Calu3 (cell line): ENCODE measurements around the gene CFTR. TPM values are rescaled to one million over a fixed set of nuclear protein-coding genes. Genes with fewer than 3 reads are reported as not detected.

Experiments used
- BruUV-seq: library from RNA; stranded (reverse); fragments of 400-500 nt; replicated peaks from 2 replicates; lab custom pipeline; 2021; lab: Mats Ljungman, UMichigan
- CTCF ChIA-PET: fragments of 300-600 bp; sonication (Branson Sonifier 250); formaldehyde crosslinking; loops from one replicate; lab custom pipeline; 2022; ENCODE audit warnings: antibody characterized with exemption; lab: Charles Lee
- DNase-seq: peaks from one replicate; pipeline ENCODE4 v3.0.0; 2022
- H3K27ac Mint-ChIP-seq: one replicate; pipeline ENCODE4 v1.8.0; 2022; ENCODE audit warnings: mixed read lengths; ENCODE audit not compliant: unreplicated experiment
- H3K27me3 Mint-ChIP-seq: one replicate; pipeline ENCODE4 v1.8.0; 2022; ENCODE audit warnings: mixed read lengths; ENCODE audit not compliant: unreplicated experiment
- H3K36me3 Mint-ChIP-seq: one replicate; pipeline ENCODE4 v1.8.0; 2022; ENCODE audit warnings: mild to moderate bottlenecking, moderate library complexity, mixed read lengths; ENCODE audit not compliant: insufficient read depth, unreplicated experiment
- H3K4me1 Mint-ChIP-seq: one replicate; pipeline ENCODE4 v1.8.0; 2022; ENCODE audit warnings: mild to moderate bottlenecking, low read depth, mixed read lengths; ENCODE audit not compliant: unreplicated experiment
- H3K4me3 Mint-ChIP-seq: one replicate; pipeline ENCODE4 v1.8.0; 2022; ENCODE audit warnings: mild to moderate bottlenecking, low read depth, moderate library complexity, mixed read lengths; ENCODE audit not compliant: unreplicated experiment
- H3K9me3 Mint-ChIP-seq: one replicate; pipeline ENCODE4 v1.8.0; 2022; ENCODE audit warnings: low read depth, mixed read lengths; ENCODE audit not compliant: unreplicated experiment
- intact Hi-C: fragments of 100-400 bp; cut with micrococcal nuclease; formaldehyde crosslinking; loops from one replicate; pipeline ENCODE4 v1.10.0; 2022; ENCODE audit not compliant: unreplicated experiment
- total RNA-seq: library from RNA; stranded (reverse); gene quantifications from 2 replicates; pipeline ENCODE4 v1.2.3, GENCODE V29; 2022
- TF ChIP-seq, protein P1 (sequence below): fragments of 200-600 bp; IDR thresholded peaks from one replicate; pipeline ENCODE4 v1.8.0; 2022; ENCODE audit warnings: antibody characterized with exemption; ENCODE audit not compliant: unreplicated experiment

Gene CFTR
- total RNA-seq, 1 experiment from 2014 or later: 502 TPM

- Mint-ChIP-seq H3K4me3 (no peak overlapping the region), H3K36me3 (peaks cover 68% of the 10 kb centered on the region), H3K27ac (no peak overlapping the region), H3K27me3 (no peaks in the 10 kb centered on the region), H3K9me3 (no peaks in the 10 kb centered on the region), H3K4me1 (peaks cover 12% of the 10 kb centered on the region)
- BruUV-seq: no TSS peak
- CTCF ChIA-PET: no interaction called here
- intact Hi-C loops: no loop called here
- no peak for DNase-seq
- TF ChIP-seq, protein P1, sequence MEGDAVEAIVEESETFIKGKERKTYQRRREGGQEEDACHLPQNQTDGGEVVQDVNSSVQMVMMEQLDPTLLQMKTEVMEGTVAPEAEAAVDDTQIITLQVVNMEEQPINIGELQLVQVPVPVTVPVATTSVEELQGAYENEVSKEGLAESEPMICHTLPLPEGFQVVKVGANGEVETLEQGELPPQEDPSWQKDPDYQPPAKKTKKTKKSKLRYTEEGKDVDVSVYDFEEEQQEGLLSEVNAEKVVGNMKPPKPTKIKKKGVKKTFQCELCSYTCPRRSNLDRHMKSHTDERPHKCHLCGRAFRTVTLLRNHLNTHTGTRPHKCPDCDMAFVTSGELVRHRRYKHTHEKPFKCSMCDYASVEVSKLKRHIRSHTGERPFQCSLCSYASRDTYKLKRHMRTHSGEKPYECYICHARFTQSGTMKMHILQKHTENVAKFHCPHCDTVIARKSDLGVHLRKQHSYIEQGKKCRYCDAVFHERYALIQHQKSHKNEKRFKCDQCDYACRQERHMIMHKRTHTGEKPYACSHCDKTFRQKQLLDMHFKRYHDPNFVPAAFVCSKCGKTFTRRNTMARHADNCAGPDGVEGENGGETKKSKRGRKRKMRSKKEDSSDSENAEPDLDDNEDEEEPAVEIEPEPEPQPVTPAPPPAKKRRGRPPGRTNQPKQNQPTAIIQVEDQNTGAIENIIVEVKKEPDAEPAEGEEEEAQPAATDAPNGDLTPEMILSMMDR: no peak
Measured at GRCh38 chr7:117555260-117555659, 75.4 kb downstream of the CFTR start.

- H3K27me3 Mint-ChIP-seq: no peaks in the 10 kb centered on the region
Measured at GRCh38 chr7:117559391-117559790, 79.6 kb downstream of the CFTR start.

GRCh38 chr7:117560030-117560429, 80.2 kb downstream of the CFTR start:
- Mint-ChIP-seq H3K27me3 (no peaks in the 10 kb centered on the region), H3K4me1 (peaks cover 24% of the 10 kb centered on the region), H3K36me3 (peaks cover 73% of the 10 kb centered on the region), H3K4me3 (no peak overlapping the region), H3K27ac (peak overlapping the region; percentile 18), H3K9me3 (no peaks in the 10 kb centered on the region)
- intact Hi-C loops: no loop called here
- TF ChIP-seq, protein P1: no peak
- no peak for DNase-seq
- CTCF ChIA-PET: no interaction called here
- no TSS peak for BruUV-seq

More at GRCh38 chr7:117559391-117559790, 79.6 kb downstream of the CFTR start:
- BruUV-seq: no TSS peak
- Mint-ChIP-seq H3K27ac (no peak overlapping the region), H3K9me3 (no peaks in the 10 kb centered on the region), H3K4me3 (no peak overlapping the region), H3K36me3 (peaks cover 72% of the 10 kb centered on the region), H3K4me1 (peaks cover 26% of the 10 kb centered on the region)
- CTCF ChIA-PET: no interaction called here
- DNase-seq: no peak
- intact Hi-C loops: no loop called here
- TF ChIP-seq, protein P1: no peak

DNA sequence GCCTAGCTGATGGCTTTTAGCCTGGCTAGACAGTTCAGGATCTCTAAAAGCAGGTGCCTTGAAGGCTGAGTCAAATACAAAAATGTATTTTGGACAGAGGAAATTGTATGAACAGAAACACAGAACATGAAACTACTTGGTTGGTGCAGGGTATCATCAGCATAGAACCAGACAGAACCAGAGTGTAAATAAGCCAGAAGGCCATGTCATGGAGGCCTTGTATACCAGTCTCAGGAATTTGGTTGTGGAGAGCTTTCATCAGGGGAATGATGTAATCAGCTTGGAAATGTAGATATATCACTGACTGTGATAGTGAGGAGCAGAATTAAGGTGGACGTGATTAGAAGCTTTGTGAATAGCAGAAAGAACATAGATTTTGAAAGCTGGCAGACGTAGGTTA, 82.9 kb downstream of the CFTR start:
- H3K27ac Mint-ChIP-seq: peak overlapping the region; percentile 84

More for the DNA sequence above, 82.9 kb downstream of the CFTR start:
- H3K27me3 Mint-ChIP-seq: no peaks in the 10 kb centered on the region
- no peak overlapping the region for H3K4me3 Mint-ChIP-seq
- BruUV-seq: no TSS peak
- no peak for DNase-seq
- H3K9me3 Mint-ChIP-seq: no peaks in the 10 kb centered on the region
- peaks cover 78% of the 10 kb centered on the region for H3K36me3 Mint-ChIP-seq
- TF ChIP-seq, protein P1: no peak
- intact Hi-C loops: no loop called here
- peaks cover 24% of the 10 kb centered on the region for H3K4me1 Mint-ChIP-seq
- CTCF ChIA-PET: no interaction called here
